Panc1 (cell line): ENCODE measurements around the gene GZF1. TPM values are rescaled to one million over a fixed set of nuclear protein-coding genes. Genes with fewer than 3 reads are reported as not detected.

Experiments used
- ATAC-seq: fragments of 200-7000 bp; cut with Tn5 transposase; 2 replicates; pipeline ENCODE4 v1.9.1; 2020; ENCODE audit warnings: mild to moderate bottlenecking, moderate library complexity
- BruUV-seq: library from RNA; stranded (reverse); fragments of 400-500 nt; replicated peaks from 2 replicates; lab custom pipeline; 2021; lab: Mats Ljungman, UMichigan
- CTCF ChIA-PET: fragments of 300-600 bp; sonication (Branson Sonifier 250); formaldehyde crosslinking; loops from one replicate; lab custom pipeline; 2022; ENCODE audit warnings: antibody characterized with exemption; lab: Charles Lee
- POLR2A ChIA-PET: fragments of 300-600 bp; sonication (Branson Sonifier 250); formaldehyde crosslinking; loops from one replicate; lab custom pipeline; 2022; ENCODE audit warnings: antibody characterized with exemption; lab: Charles Lee
- DNase-seq: peaks from one replicate; pipeline ENCODE4 v3.0.0-alpha.2; 2010; ENCODE audit warnings: low read depth, low spot score
- H3K27ac ChIP-seq: 2 replicates; pipeline ENCODE4 v1.5.1; 2011; ENCODE audit warnings: mild to moderate bottlenecking, low read length, inconsistent platforms
- H3K27me3 ChIP-seq: fragments of 200-500 bp; sonication (Bioruptor generic); 2 replicates; pipeline ENCODE4 v1.6.0; 2014; ENCODE audit warnings: low read length, inconsistent platforms; ENCODE audit not compliant: control insufficient read depth, insufficient read depth
- H3K36me3 ChIP-seq: fragments of 200-500 bp; sonication (Bioruptor generic); 2 replicates; pipeline ENCODE4 v1.5.1; 2014; ENCODE audit warnings: inconsistent platforms, mild to moderate bottlenecking, low read length, moderate library complexity; ENCODE audit not compliant: control insufficient read depth, insufficient read depth
- H3K4me1 ChIP-seq: 2 replicates; pipeline ENCODE4 v1.5.1; 2011; ENCODE audit warnings: inconsistent platforms, mild to moderate bottlenecking, low read length, moderate library complexity; ENCODE audit not compliant: control insufficient read depth, insufficient read depth
- H3K4me3 ChIP-seq, 2 experiments: 2 replicates each; pipeline ENCODE4 v1.5.1; 2011 to 2012; ENCODE audit warnings: low read depth in 2 of 2, low read length in 2 of 2, mild to moderate bottlenecking in 2 of 2, inconsistent platforms in 1 of 2, moderate library complexity in 1 of 2
- H3K9me3 ChIP-seq: fragments of 200-500 bp; sonication (Bioruptor generic); 2 replicates; pipeline ENCODE4 v1.5.1; 2014; ENCODE audit warnings: low read depth, mild to moderate bottlenecking, inconsistent platforms, low read length, moderate library complexity; ENCODE audit not compliant: control insufficient read depth, insufficient read depth
- POLR2AphosphoS5 ChIP-seq: IDR thresholded peaks from 2 replicates; pipeline ENCODE4 v1.6.1; 2012; ENCODE audit warnings: mild to moderate bottlenecking, low read depth, low read length, moderate library complexity
- SIN3A ChIP-seq: IDR thresholded peaks from 2 replicates; pipeline ENCODE4 v1.6.1; 2012; ENCODE audit warnings: low read depth, mild to moderate bottlenecking, low read length, moderate library complexity, borderline replicate concordance; ENCODE audit not compliant: insufficient read depth
- TCF7L2 ChIP-seq: IDR thresholded peaks from 2 replicates; pipeline ENCODE4 v1.6.1; 2011; ENCODE audit warnings: mild to moderate bottlenecking, low read depth, low read length, inconsistent platforms
- in situ Hi-C: cut with HindIII; loops from 2 replicates; pipeline ENCODE4 v1.10.0; 2016; ENCODE audit warnings: low sequenced_read_pairs, low pct_unique_long_range_greater_than_20kb
- intact Hi-C: fragments of 100-400 bp; cut with micrococcal nuclease; formaldehyde crosslinking; loops from one replicate; pipeline ENCODE4 v1.10.0; 2022; ENCODE audit not compliant: unreplicated experiment
- total RNA-seq: library from RNA; stranded (reverse); gene quantifications from one replicate; pipeline ENCODE4 v1.2.1, GENCODE V29; 2021; ENCODE audit not compliant: unreplicated experiment
- TF ChIP-seq, protein P1 (sequence below): fragments of 450-650 bp; IDR thresholded peaks from 2 replicates; pipeline ENCODE4 v1.5.1; 2017; ENCODE audit warnings: mild to moderate bottlenecking
- TF ChIP-seq, protein P2 (sequence below), 2 experiments: IDR thresholded peaks; 2 replicates each; pipeline ENCODE4 v1.6.1; 2011 to 2012; ENCODE audit warnings: low read depth in 2 of 2, control low read depth in 1 of 2, low read length in 1 of 2, mild to moderate bottlenecking in 1 of 2, moderate library complexity in 1 of 2; ENCODE audit not compliant: insufficient read depth in 1 of 2

GZF1 gene
- total RNA-seq, 1 experiment from 2014 or later: 18.0 TPM

DNA sequence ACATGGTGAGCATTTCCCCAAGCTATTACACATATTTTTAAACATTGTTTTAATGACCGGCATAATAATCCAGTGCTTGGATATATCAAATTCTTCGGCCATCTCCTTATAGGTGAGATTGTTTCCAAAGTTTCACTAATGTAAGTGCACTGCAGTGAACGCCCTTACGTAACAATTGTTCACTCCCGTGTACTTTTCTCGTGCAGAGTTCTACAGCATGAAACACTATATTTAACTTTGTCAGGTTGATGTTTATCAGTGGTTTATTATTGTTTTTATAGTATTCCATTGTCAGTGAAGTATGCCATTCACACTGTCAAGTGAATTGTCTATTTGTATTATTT is 3.4 kb upstream of the GZF1 start:
- ATAC-seq: no peak
- in situ Hi-C loops: no loop called here
- BruUV-seq: no TSS peak

DNA sequence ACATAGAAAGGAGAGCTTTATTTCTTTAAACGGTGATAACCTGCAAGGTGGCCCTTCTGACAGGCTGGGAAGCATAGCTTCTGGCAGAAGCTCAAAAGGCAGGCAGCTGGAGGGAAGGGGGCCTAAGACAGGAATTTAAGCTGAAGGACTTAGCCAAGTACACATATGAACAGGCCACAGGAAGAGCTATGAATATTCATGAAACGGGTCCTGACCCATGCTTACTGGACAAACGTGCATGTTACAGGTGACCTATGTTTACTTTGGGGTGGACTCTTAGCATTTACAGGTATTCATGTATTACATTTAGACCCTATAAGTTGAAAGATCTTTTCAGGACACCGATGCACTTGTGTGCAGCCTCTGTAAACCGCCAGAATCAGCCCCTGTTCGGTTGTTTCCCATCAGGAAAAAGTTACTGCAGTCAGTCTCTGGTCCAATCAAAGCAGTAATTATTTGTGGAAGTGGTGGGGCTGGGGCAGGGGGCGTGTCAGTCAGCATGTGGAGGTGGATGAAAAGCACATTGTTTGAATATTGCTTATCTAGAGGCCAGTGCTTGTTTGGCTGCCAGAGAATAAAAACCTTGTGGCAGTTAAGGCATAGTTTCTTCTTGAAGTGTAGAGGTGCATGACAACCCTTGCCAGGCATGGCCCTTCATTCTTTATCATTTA is 2.9 kb upstream of the GZF1 start:
- peaks cover 4% of the 10 kb centered on the region for H3K36me3 ChIP-seq
- POLR2A ChIA-PET: no interaction called here
- DNase-seq (no peak), ATAC-seq (no peak)
- H3K4me1 ChIP-seq: peaks cover 23% of the 10 kb centered on the region
- CTCF ChIA-PET: interaction anchor here (1.8 kb wide), 1 partner anchor 9 kb away, joined by 16 read pairs; no protein-coding TSS in a partner anchor
- no peaks in the 10 kb centered on the region for H3K27me3 ChIP-seq
- peak overlapping the region; percentile 39 to 90; a peak in 2 of 4 replicates for H3K4me3 ChIP-seq
- intact Hi-C loops: loop anchor here (10.0 kb wide), 1 partner anchor 784 kb away; no protein-coding TSS in a partner anchor
- H3K9me3 ChIP-seq: no peaks in the 10 kb centered on the region
- in situ Hi-C loops: no loop called here
- TF ChIP-seq, protein P1, sequence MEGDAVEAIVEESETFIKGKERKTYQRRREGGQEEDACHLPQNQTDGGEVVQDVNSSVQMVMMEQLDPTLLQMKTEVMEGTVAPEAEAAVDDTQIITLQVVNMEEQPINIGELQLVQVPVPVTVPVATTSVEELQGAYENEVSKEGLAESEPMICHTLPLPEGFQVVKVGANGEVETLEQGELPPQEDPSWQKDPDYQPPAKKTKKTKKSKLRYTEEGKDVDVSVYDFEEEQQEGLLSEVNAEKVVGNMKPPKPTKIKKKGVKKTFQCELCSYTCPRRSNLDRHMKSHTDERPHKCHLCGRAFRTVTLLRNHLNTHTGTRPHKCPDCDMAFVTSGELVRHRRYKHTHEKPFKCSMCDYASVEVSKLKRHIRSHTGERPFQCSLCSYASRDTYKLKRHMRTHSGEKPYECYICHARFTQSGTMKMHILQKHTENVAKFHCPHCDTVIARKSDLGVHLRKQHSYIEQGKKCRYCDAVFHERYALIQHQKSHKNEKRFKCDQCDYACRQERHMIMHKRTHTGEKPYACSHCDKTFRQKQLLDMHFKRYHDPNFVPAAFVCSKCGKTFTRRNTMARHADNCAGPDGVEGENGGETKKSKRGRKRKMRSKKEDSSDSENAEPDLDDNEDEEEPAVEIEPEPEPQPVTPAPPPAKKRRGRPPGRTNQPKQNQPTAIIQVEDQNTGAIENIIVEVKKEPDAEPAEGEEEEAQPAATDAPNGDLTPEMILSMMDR: no peak
- TF ChIP-seq SIN3A: no peak
- TF ChIP-seq, protein P2, sequence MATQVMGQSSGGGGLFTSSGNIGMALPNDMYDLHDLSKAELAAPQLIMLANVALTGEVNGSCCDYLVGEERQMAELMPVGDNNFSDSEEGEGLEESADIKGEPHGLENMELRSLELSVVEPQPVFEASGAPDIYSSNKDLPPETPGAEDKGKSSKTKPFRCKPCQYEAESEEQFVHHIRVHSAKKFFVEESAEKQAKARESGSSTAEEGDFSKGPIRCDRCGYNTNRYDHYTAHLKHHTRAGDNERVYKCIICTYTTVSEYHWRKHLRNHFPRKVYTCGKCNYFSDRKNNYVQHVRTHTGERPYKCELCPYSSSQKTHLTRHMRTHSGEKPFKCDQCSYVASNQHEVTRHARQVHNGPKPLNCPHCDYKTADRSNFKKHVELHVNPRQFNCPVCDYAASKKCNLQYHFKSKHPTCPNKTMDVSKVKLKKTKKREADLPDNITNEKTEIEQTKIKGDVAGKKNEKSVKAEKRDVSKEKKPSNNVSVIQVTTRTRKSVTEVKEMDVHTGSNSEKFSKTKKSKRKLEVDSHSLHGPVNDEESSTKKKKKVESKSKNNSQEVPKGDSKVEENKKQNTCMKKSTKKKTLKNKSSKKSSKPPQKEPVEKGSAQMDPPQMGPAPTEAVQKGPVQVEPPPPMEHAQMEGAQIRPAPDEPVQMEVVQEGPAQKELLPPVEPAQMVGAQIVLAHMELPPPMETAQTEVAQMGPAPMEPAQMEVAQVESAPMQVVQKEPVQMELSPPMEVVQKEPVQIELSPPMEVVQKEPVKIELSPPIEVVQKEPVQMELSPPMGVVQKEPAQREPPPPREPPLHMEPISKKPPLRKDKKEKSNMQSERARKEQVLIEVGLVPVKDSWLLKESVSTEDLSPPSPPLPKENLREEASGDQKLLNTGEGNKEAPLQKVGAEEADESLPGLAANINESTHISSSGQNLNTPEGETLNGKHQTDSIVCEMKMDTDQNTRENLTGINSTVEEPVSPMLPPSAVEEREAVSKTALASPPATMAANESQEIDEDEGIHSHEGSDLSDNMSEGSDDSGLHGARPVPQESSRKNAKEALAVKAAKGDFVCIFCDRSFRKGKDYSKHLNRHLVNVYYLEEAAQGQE (IDR thresholded peaks at IDR 0.05; ENCODE audit: insufficient read depth in 1 of 2, low read depth in 2 of 2, low read length in 1 of 2): no peak
- no TSS peak for BruUV-seq
- peak overlapping the region; percentile 86 for H3K27ac ChIP-seq

More for the DNA sequence above, 3.4 kb upstream of the GZF1 start:
- intact Hi-C loops: loop anchor here (10.0 kb wide), 1 partner anchor 784 kb away; no protein-coding TSS in a partner anchor
- TF ChIP-seq, protein P2 (IDR thresholded peaks at IDR 0.05; ENCODE audit: insufficient read depth in 1 of 2, low read depth in 2 of 2, low read length in 1 of 2): no peak
- TF ChIP-seq, protein P1: no peak
- TF ChIP-seq POLR2AphosphoS5 (no peak), SIN3A (no peak), TCF7L2 (no peak)
- Histone ChIP-seq H3K9me3 (no peaks in the 10 kb centered on the region), H3K4me3 (peak overlapping the region; percentile 39 to 90), H3K4me1 (peaks cover 23% of the 10 kb centered on the region), H3K27ac (peak overlapping the region; percentile 86), H3K27me3 (no peaks in the 10 kb centered on the region), H3K36me3 (peaks cover 4% of the 10 kb centered on the region)
- no peak for DNase-seq
- POLR2A ChIA-PET: interaction anchor here (0.7 kb wide), 1 partner anchor 9 kb away, joined by 3 read pairs; no protein-coding TSS in a partner anchor
- CTCF ChIA-PET: interaction anchor here (1.8 kb wide), 1 partner anchor 9 kb away, joined by 16 read pairs; no protein-coding TSS in a partner anchor
